CD1c-positive myeloid dendritic cell (primary cell): ENCODE measurements around the gene C4BPA.

Source experiments
- DNase-seq: peaks from one replicate; pipeline ENCODE4 v3.0.0-alpha.2; 2016; ENCODE audit errors: extremely low spot score

C4BPA gene

GRCh38 chr1:207077470-207078377 lies 26.3 kb upstream of the C4BPA start:
- DNase-seq = peak; percentile 77

DNA sequence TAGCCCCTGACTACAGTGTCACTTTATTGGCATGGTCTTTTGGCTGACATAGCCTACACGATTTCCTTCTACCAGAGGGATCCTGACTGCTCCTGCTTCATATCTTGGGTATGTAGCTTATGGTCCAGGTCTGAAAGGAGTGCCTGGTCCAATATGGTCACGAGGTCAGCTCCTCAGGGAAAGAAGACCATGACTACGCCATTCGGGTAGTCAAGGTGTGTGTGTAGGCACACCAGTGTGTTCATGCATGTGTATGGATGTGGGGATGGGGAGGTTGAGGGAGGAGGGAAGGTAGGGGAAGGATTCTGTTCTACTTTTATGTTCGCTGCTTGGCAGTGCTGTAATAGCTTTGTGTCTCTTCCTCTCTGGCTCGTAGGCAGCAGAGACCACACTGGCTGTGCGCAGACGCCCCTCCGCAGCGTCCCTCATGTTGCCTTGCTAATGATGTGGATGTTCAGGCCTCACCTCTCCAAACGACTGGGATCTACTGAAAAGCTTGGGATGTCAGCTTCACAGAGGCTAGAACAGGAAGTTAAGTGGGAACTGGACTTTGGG lies 25.4 kb upstream of the C4BPA start:
- no peak for DNase-seq

DNA sequence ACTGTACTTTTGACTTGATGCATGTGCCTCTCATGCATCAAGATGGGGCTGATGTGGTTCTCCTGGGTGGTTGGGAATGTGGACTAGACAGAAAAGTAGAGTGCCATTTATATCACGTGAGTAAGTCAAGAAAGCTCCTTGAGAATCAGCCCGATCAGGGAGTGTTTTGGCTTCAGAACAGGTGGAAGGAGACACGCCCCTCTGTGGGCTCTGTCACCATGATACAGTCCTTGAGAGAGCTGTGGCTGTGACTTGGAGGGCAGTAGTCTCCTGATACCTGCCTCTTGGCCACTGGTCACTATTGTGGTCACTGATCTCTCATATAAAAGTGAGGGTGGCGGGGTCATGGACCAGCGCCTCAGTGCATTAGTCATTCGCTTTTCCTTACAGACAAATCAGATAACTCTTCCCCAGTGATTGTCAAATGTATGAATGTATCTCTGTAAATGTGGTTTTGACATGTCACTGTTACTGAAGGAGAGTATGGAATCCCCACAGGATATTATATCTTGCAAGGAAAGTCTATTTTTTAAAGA lies 24.3 kb upstream of the C4BPA start:
- no peak for DNase-seq

DNA sequence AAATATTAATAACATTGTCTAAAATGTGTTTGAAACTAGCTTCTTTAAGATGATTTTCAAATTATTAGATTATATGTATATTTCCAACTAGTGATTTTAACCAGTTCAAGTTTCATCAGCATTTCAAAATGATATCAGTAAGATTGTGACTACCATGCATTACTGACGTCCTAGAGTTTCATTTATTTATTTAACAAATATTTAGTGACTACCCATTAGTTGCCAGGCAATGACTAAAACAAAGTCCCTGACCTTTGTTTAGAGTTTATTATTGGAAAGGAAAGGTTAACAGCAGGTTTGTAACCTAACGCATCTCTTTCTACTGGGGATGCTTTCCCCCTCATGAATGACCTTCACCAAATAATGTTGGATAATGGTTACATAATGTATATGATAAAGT lies 22.9 kb upstream of the C4BPA start:
- DNase-seq = no peak

DNA sequence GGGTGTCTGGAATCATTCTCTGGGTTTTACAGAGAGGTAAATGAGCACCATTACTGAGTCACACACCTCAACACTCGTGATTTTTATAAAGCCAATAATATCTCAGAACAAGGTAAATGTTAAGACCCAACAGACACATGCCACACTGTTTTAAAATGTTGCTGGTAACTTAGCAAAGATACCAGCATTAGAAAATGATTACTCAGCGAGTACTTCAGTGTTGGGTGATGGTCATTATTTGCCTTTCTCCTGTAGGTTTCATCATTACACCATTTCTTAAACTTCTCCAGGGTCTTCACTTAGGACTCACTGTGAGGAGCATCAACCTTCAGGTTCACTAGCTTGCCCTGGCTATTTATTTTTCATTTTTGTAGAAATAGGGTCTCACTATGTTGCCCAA lies 22.2 kb upstream of the C4BPA start:
- DNase-seq = no peak

- DNase-seq = no peak
These were observed 19.8 kb upstream of the C4BPA start for GRCh38 chr1:207084232-207084631.

GRCh38 chr1:207084701-207085180 lies 19.3 kb upstream of the C4BPA start:
- DNase-seq = peak; percentile 69

DNA sequence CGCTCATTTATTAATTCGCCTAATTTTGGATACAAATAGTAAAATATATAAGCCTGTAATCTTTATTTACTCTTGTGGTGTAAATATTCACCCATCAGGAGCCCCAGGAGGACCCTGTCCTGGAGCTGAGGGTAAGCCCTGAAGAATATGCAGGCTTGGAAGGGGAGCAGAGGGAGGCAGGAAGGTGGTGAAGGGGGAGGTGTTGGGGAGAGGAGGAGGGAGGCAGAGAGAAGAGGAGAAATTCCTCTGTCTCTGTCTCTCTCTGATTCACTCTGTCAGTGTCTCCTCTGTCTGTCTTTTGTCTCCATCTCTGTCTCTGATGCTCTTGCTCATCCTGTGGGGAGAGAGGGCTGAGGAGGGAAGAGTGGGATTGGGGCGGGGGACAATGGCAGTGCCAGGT lies 18.1 kb upstream of the C4BPA start:
- no peak for DNase-seq

DNA sequence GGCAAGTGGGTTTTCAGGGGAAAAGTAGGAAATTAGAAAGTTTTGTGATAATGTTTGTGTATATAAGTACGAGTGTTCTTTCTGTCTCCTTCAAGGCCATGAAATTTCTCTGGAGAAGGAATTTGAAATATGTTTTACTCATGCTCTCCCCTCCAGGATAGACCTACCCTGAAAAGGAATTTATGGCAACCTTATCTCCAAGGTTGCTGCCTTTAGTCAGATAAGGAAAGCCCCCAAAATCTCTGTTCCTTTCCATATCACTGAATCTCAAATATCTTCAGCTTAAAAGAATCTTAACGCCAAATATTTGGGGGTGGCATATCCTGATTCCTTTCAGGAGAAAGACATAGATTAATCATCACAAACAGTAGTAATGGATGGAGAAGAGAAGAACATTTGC lies 15.9 kb upstream of the C4BPA start:
- DNase-seq = no peak

DNA sequence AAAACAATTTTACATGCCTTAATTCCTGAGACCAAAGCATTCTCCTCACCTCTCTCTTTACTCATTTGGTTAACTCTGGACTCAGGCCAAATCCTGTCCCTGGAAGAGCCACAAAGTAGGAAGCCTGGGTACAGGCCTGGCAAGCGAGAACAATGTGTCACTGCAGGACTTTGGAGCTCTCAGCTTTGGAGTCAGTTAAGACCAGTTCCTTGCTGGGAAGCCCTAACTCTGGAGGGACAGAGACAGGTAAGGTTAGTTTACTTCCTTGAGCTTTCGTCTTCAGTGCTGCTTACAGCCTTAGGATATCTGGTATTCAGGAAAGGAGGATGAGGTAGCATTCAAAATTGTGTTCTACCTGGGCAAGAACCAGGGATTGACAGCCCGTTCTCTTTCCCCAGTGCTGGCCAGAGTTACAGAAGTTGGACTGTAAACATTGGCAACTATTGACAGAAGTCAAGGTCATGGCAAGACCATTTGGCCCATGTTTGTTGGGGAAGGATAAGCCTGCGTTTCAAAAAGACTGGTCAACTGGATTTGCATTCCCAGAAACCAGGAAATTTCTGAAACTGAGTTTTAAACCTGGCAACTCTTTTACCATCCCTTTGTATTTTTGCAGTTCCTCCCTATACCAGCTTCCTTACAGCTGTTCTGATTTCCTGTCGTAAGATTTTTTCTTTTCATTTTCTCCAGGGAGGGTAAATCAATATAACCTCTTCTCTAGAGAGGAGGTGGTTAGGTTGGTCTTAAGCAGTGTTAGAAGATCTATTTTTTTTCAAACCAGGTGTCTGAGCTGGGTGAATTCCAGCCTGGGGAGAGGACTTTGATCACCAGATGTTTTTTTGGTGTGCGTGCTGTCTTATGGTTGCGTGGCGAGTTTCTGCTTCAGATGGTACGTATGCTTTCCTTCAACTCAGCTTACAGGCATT lies 15.1 kb upstream of the C4BPA start, which contains the start of gene C4BPB:
Gene C4BPB, plus strand, starts transcription at position 160 of the 926 bp plus-strand sequence. Its CDS starts 672 bp downstream, at position 832.
- no peak for DNase-seq

DNA sequence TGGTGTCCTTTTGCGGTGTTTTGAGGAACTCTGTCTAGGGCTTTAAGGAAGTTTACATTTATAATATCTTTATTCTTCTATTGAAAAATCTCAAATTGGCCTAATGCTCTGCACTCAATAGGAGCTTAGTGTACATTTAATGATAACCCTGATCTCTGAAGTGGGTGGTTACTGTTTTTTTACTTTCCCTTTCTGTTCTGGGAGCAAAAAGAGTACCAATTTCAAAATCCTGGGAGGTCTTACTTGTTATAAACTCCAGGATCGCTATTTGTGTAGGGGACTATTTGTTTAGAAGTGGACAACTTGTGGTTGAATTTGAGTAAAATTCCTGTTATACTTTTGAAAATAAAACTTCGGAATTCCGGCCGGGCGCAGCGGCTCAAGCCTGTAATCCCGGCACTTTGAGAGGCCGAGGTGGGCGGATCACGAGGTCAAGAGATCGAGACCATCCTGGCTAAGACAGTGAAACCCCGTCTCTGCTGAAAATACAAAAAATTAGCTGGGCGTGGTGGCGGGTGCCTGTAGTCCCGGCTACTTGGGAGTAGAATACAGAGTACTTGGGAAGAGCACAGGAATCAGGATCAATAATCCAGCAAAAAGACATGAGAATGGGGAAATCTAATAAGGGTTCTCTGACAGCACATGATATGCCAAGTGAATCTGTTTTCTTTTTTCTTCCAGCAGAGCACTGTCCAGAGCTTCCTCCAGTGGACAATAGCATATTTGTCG lies 14.2 kb upstream of the C4BPA start:
- peak; percentile 18 for DNase-seq

DNA sequence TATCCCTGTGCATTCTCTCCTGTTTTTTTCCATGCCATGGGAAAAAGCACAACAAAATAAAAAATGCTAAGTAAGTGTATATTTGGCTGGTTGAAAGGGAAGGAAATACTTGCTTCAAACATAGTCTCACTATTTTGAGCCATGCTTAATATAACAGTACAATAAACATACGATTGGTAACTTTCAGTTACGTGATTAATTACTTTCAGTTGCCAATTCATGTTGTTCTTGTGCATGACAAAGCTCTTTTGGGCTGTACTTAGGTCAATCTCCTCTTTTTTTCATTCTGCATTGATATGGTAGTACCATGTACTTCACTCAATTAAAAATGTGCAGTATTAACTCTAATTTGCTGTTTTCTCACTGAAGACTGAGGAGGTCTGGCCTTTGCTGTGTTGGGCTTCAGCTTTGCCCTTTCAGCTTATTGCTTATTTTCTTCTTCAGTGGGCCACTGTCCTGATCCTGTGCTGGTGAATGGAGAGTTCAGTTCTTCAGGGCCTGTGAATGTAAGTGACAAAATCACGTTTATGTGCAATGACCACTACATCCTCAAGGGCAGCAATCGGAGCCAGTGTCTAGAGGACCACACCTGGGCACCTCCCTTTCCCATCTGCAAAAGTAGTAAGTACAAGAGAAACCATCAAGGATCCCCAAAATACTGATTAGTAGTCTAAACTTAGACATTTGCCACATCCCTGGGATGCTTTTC lies 12.7 kb upstream of the C4BPA start:
- no peak for DNase-seq

GRCh38 chr1:207093944-207094343 lies 10.1 kb upstream of the C4BPA start:
- no peak for DNase-seq

GRCh38 chr1:207097871-207098324 lies 6.1 kb upstream of the C4BPA start:
- no peak for DNase-seq

GRCh38 chr1:207101720-207102119 lies 2.3 kb upstream of the C4BPA start:
- no peak for DNase-seq

GRCh38 chr1:207102146-207102545 lies 1.9 kb upstream of the C4BPA start:
- no peak for DNase-seq

DNA sequence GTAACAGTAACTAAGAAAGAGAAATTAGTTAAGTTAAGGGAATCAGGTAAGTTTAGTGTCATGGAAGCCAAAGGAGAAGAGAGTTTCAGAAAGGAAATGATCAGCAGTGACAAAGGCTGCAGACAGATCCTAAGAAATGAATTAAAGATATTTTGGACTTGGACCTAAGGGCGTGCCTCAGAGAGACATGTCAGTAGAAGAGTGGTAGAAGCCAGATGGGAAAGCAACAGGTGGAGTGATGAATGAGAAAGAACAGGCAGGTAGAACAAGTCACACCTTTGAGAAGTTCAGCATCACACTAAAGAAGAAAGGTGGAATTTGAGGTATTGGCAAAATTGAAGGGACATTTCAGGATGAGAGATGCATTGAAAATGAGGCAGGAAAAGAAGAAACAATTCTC lies 1.4 kb upstream of the C4BPA start:
- no peak for DNase-seq

DNA sequence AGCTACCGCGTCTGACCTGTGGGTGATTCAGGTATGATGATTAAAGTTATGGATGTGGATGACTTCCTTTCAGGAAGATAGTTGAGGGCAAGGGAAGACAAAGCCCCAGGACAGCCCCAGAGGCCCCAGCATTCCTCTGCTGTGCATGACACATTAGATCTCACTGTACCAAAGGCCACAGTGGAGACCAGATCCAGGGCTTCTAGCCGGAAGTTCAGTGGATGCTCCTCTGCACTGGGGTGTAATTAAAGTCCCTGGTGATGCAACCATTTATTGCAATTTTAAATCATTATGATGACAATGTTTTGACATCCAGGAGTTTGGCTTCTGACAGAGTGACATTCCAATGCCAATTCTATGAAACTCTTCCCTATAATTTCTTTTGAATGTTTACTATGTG lies 5.0 kb downstream of the C4BPA start:
- no peak for DNase-seq

- DNase-seq = no peak
These were observed 8.7 kb downstream of the C4BPA start for GRCh38 chr1:207112616-207113296.

DNA sequence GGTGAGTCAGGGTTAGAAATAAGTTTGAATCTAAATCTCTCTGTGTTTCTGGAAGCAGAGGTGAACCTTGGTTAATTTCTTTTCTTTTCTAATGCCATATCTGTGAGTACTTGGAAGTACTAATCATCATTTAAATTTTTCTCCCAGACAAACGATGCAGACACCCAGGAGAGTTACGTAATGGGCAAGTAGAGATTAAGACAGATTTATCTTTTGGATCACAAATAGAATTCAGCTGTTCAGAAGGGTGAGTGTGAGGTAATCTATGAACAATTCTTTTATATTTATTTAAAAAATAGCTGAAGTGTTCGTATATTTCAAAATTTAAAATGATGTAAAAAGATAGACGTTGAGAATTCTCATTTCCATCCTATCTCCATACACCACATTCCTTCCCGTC lies 11.2 kb downstream of the C4BPA start:
- no peak for DNase-seq
